ENCODE results near the gene PRKCE.
A peak's percentile ranks its signal among the peaks of the same experiment; 100 is the strongest.

Gene PRKCE

DNA sequence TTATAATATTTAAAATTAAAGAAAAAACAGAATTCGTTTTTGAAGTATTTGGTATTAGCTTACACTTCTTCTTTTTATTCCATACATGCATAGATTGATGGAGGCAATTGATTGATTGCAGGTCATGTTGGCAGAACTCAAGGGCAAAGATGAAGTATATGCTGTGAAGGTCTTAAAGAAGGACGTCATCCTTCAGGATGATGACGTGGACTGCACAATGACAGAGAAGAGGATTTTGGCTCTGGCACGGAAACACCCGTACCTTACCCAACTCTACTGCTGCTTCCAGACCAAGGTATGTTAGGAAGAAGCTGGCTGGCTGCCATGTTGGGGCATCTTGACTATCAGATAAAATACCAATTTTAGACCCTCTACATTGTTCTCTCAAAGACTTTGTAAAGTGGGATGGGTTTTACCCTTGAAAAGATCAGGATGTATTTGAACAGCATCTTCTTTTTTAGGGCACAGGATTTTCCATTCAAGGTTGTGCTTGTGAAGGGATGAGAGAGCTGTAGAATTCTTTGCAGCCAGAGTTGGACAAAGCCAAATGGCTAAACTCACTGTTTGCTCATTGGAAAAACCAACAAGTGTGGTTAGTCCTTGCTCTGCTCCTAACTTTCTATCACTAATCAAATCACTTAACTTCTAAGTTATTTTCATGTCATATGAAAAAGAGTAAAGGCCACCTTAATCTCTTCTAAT lies 358.9 kb downstream of the PRKCE start:
- DNase-seq (ENCODE audit: low read depth, low spot score) = no peak

GRCh38 chr2:46010925-46011490 lies 359.5 kb downstream of the PRKCE start:
- peak; percentile 23 for DNase-seq (ENCODE audit: low read depth, low spot score)

DNA sequence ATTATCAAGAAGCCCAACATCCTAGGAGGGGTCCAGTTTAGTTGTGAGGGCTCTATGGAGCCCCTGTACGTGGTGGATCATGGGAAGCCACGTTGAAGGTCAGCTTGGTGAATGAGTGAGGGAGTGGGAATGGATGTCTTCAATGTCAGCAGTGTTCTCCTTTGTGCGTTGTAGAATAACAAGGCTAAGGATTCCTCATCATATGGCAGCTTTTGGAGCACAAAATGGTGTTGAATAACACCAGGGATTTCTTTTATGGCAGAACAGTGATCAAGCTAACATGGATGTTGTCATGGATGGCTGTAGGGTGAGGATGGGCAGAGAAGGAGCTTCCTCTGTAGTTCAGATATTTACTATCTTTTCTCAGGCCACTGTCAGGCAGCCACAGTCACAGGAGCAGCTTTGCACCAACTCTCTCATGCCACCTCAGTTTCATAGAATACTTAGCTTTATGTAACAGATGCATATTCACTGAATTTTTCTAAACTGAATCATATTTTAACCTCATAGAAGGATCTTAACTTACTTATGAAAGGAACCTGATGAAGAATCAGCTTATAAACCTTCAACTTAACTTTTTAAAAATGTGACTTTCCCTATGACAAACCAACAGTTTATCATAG lies 361.3 kb downstream of the PRKCE start:
- DNase-seq (ENCODE audit: low read depth, low spot score) = no peak

DNA sequence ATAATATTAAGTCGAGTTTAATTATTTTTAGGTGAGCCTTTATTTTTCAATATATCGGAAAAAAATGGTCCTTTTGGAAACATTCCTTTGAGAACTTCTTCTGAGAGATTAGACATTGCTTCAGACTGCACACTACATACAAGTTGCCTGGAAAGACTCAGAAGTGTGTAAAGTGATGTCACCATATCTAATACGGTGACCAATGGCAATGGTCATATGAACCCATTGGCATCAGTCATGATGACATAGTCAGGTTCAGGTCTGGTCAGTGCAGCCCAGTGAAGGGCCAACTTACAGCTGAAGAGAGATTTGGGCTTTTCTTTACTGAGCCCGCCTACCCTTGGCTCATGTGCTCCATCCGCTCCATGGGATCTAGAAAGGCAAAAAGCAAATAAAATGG lies 362.3 kb downstream of the PRKCE start:
- no peak for DNase-seq (ENCODE audit: low read depth, low spot score)

DNA sequence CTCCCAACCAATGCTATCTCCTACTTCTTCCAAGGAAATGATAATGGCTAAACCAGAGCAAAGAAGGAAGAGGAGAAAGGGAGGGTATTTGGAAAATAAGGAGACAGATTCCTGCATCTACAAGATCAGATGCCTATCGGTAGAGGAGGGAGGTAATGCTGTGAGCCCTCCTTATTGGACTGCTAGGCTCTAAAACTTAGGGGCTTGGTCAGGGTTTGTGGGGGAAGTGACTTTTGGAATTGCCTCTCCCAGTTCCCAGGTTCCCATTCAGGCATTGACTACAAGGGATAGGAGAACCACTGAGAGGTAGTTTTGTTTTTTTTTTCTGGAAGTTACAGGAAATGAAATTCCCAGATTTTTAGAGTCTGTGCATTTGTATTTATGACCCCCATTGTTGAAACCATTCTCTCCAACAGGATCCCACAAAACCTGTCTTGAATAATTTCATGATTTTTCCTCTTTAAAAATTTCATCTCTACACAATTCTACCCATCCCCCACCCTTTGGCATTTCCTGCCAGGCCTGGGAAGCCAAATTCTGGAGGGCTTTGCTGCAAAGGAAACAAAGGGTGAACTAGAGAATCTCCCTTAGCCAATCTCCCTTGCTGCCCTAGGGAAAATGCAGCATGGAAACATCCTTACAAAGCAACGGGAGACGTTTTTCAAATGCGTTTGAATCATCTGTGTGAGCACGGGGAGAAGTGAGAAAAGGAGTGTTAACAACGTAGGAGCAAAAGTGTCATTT lies 363.6 kb downstream of the PRKCE start:
- peak; percentile 41 for DNase-seq (ENCODE audit: low read depth, low spot score)

DNA sequence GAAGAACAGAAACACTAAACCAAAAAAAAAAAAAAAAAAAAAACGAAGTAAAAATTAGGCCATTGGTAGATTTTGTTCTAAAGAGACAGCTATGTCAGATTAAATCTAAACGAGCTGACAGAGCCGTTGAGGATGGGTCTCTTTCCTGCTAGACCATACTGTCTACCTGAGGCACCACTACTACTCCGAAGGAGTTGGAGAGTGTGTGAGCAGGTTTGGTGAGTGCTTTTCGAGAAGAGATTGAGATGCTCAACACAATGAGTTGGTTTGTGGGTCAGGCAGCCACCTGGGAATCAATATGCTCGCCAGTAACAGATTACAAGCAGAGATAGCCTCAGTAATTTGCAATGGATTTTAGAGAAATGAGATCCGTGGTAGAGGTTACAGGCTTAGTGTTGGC lies 364.2 kb downstream of the PRKCE start:
- no peak for DNase-seq (ENCODE audit: low read depth, low spot score)

- DNase-seq (ENCODE audit: low read depth, low spot score) = no peak
These were observed 364.6 kb downstream of the PRKCE start for GRCh38 chr2:46016091-46016490.

GRCh38 chr2:46018773-46019591 lies 367.5 kb downstream of the PRKCE start:
- no peak for DNase-seq (ENCODE audit: low read depth, low spot score)

GRCh38 chr2:46020416-46020815 lies 368.9 kb downstream of the PRKCE start:
- DNase-seq (ENCODE audit: low read depth, low spot score) = no peak

- DNase-seq (ENCODE audit: low read depth, low spot score) = no peak
These were observed 371.8 kb downstream of the PRKCE start for GRCh38 chr2:46023165-46023854.

DNA sequence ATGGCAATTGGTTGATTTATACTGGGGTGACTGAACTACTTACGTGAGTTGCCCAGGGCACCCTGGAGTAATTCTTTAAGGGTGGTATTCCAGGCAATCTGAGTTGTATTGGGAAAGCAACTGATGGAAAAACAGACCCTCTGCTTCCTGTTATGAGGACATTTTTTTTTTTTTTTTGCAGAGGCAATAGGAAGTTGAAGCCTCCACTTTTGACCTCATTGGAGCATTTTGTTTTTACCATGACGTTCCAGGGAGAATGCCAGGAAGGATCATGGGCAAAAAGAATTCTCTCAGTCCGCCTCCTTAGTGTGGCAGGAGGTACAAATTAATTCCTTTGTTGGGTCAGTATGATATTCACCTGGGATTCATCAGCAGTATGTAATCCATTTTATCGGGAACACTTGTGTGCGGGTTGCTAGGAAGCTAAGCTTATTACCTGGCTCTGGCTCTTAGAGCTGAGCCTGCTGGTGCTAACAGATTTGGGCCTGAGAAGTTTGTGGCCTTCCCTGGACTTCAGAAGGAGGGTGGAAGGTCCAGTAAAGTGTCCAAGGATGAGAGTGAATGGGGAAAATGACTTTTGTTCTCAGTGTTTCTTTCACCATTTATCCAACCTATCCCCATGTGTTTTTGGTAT lies 372.8 kb downstream of the PRKCE start:
- no peak for DNase-seq (ENCODE audit: low read depth, low spot score)

DNA sequence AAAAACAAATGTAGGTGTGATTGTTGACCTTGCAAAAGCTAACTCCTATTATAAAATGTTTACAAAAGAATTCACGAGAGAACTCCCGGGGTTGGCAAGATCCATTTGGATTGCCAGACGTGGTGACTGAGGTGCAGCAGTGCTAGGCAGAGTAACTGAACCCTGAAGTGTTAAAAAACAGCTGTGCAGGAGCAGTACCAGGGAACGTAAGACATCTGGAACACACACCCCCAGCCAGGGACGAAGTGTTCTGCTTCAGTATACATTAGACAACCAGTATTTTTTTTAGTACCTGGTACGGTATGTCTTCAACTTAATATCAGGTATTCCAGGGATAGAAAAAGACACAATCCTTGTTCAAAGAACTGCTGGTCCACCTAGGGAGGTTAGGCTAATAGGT lies 373.6 kb downstream of the PRKCE start:
- DNase-seq (ENCODE audit: low read depth, low spot score) = no peak

DNA sequence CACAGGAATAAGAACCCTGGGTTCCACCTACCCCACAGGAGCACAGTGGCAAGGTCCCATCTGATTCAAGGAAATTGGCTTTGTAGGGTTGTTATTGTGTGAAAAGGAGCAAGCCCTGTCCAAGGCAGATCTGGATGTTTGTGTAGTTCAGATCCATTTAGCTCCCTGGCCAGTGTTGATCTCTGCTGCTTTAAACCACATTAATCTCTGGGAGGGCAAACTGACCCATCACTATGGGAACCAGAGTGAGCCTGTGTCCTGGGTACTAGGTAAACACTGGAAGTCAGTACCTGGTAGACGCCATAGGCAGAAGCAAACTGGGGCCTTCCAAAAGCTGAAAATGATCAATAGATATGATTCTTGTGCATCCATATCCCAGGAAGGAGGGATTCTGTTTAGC lies 374.2 kb downstream of the PRKCE start:
- no peak for DNase-seq (ENCODE audit: low read depth, low spot score)

DNA sequence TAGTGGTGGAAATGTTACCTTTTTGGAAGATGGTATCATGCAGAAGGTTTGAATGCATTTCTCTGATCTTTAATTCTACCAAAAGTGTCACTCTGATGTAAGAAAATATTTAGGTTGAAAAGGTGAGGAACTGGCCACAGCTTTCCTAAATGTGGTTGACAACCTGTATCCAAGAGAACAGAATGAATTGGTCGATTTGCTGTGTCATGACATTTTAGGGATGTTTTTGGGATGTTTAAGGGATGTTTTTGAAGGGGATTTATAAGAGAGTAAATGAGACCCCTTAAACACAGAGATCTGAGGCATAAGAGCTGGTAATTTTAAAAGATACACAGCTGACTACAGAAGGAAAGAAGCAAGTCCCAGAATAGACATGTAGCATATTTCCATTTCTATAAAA lies 375.0 kb downstream of the PRKCE start:
- DNase-seq (ENCODE audit: low read depth, low spot score) = no peak

GRCh38 chr2:46029332-46029811 lies 377.9 kb downstream of the PRKCE start:
- DNase-seq (ENCODE audit: low read depth, low spot score) = peak; percentile 37

- DNase-seq (ENCODE audit: low read depth, low spot score) = no peak
These were observed 378.9 kb downstream of the PRKCE start for GRCh38 chr2:46030330-46030729.

DNA sequence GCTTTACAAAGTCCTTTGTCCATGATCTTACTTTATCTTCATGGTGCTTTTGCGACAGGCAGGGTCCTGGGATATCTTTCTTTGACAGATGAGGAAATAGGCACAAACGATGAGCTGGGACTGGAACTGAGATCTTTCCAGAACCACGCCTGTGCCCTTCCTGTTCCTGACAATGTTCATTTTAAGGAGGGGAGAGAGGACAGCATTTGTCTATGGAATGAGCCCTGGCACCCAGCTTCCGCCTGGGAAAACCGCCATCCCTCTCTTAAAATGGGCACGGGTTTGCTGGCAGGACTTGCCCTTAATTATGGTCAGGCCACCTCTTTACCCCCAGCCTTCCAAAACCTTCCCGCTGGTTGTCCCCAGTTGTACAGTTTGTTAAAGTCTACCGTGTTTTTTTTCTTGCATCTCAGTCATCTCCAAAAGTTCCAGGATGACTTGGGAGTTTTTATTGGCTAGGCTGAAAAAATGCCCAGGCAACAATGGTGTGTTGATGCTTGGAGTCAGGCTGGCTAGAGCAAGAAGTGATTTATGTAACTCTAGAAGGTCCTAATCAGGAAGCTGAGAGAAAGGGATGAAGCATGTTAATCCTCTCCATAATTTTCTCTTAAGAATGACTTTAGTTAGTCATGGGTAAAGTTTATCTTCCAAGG lies 380.8 kb downstream of the PRKCE start:
- no peak for DNase-seq (ENCODE audit: low read depth, low spot score)

GRCh38 chr2:46032996-46033395 lies 381.5 kb downstream of the PRKCE start:
- no peak for DNase-seq (ENCODE audit: low read depth, low spot score)

- DNase-seq (ENCODE audit: low read depth, low spot score) = no peak
These were observed 383.1 kb downstream of the PRKCE start for GRCh38 chr2:46034535-46034934.

DNA sequence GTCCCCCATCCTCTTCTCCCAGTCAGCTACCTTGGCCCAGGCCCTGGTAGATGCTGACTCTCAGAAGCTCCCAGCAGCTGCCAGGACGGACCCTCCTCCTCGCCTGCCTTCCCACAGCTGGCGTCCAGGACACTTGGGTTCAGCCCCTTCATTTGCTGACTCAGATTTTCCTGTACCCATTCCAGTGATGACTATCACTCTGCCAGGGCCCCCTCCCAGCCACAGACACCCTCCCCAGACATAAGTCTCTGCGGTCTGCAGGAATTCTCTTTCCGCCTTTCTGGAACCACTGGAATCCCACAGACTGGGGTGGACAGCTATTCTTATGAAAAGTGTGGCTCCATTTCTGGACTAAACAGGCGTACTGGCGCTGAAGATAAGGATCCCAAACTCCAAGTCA lies 385.5 kb downstream of the PRKCE start:
- DNase-seq (ENCODE audit: low read depth, low spot score) = no peak

Measured in smooth muscle cell of the brain vasculature (primary cell).